HEK293 (cell line): ENCODE results near the gene POFUT2.

Source experiments
- CTCF ChIA-PET: fragments of 350-600 bp; formaldehyde crosslinking; extraction: SDS; loops from one replicate; lab custom pipeline; 2021; ENCODE audit warnings: antibody characterized with exemption; lab: Yijun Ruan, JAX
- POLR2A ChIA-PET: fragments of 300-600 bp; formaldehyde crosslinking; extraction: SDS; loops from one replicate; lab custom pipeline; 2020; ENCODE audit warnings: antibody characterized with exemption, inconsistent platforms; lab: Yijun Ruan, JAX
- H3K27ac ChIP-seq: fragments of 200-500 bp; sonication (Bioruptor generic); 2 replicates; pipeline ENCODE4 v1.5.1; 2014; ENCODE audit warnings: low read depth, low read length, control low read depth, inconsistent platforms; ENCODE audit errors: extremely low read depth
- H3K36me3 ChIP-seq, 2 experiments: fragments of 200-500 bp in 1 of 2; sonication (Bioruptor generic) in 1 of 2; 1 replicate in 1 of 2; 2 replicates in 1 of 2; pipeline ENCODE4 v1.5.1; 2014 to 2017; ENCODE audit warnings: inconsistent platforms in 2 of 2, low read length in 2 of 2; ENCODE audit not compliant: control insufficient read depth in 2 of 2, insufficient read depth in 1 of 2
- H3K4me1 ChIP-seq: fragments of 200-500 bp; sonication (Bioruptor generic); 2 replicates; pipeline ENCODE4 v1.5.1; 2014; ENCODE audit warnings: mild to moderate bottlenecking, low read length, inconsistent platforms; ENCODE audit not compliant: control insufficient read depth, insufficient read depth
- H3K4me3 ChIP-seq: 2 replicates; pipeline ENCODE4 v1.5.1; 2011; ENCODE audit warnings: low read depth, mild to moderate bottlenecking, control low read depth, low read length, moderate library complexity
- H3K9me3 ChIP-seq: fragments of 200-500 bp; sonication (Bioruptor generic); 2 replicates; pipeline ENCODE4 v1.5.1; 2014; ENCODE audit warnings: low read depth, low read length, inconsistent platforms; ENCODE audit not compliant: control insufficient read depth, insufficient read depth
- KLF1 ChIP-seq: fragments of 450-650 bp; formaldehyde crosslinking; IDR thresholded peaks from 2 replicates; pipeline ENCODE4 v1.5.1; 2016; ENCODE audit warnings: missing biosample characterization, missing genetic modification characterization
- KLF9 ChIP-seq: fragments of 450-650 bp; formaldehyde crosslinking; IDR thresholded peaks from 2 replicates; pipeline ENCODE4 v1.5.1; 2016; ENCODE audit warnings: missing biosample characterization, missing genetic modification characterization, low read depth
- PRDM4 ChIP-seq: fragments of 450-650 bp; formaldehyde crosslinking; IDR thresholded peaks from 2 replicates; pipeline ENCODE4 v1.5.1; 2017; ENCODE audit warnings: missing biosample characterization, missing genetic modification characterization
- ZBTB20 ChIP-seq: fragments of 450-650 bp; formaldehyde crosslinking; IDR thresholded peaks from 2 replicates; pipeline ENCODE4 v1.5.1; 2016; ENCODE audit warnings: missing biosample characterization, missing genetic modification characterization
- ZFP3 ChIP-seq: fragments of 450-650 bp; formaldehyde crosslinking; IDR thresholded peaks from 2 replicates; pipeline ENCODE4 v1.5.1; 2016; ENCODE audit warnings: low read depth, missing biosample characterization, missing genetic modification characterization
- ZFP69B ChIP-seq: fragments of 450-650 bp; formaldehyde crosslinking; IDR thresholded peaks from 2 replicates; pipeline ENCODE4 v1.5.1; 2016; ENCODE audit warnings: missing biosample characterization, missing genetic modification characterization
- ZIC2 ChIP-seq: fragments of 450-650 bp; formaldehyde crosslinking; IDR thresholded peaks from 2 replicates; pipeline ENCODE4 v1.5.1; 2016; ENCODE audit warnings: missing biosample characterization, missing genetic modification characterization
- ZNF155 ChIP-seq: fragments of 450-650 bp; formaldehyde crosslinking; IDR thresholded peaks from 2 replicates; pipeline ENCODE4 v1.5.1; 2016; ENCODE audit warnings: missing biosample characterization, missing genetic modification characterization
- ZNF211 ChIP-seq: fragments of 450-650 bp; formaldehyde crosslinking; IDR thresholded peaks from 2 replicates; pipeline ENCODE4 v1.5.1; 2016; ENCODE audit warnings: low read depth, missing biosample characterization, missing genetic modification characterization
- ZNF341 ChIP-seq: fragments of 450-650 bp; formaldehyde crosslinking; IDR thresholded peaks from 2 replicates; pipeline ENCODE4; 2016; ENCODE audit warnings: low read depth, missing biosample characterization, missing genetic modification characterization
- ZNF473 ChIP-seq: fragments of 450-650 bp; formaldehyde crosslinking; IDR thresholded peaks from 2 replicates; pipeline ENCODE4 v1.5.1; 2017; ENCODE audit warnings: missing biosample characterization, missing genetic modification characterization
- ZNF571 ChIP-seq: fragments of 450-650 bp; formaldehyde crosslinking; IDR thresholded peaks from 2 replicates; pipeline ENCODE4 v1.5.0; 2017; ENCODE audit warnings: missing biosample characterization, missing genetic modification characterization
- ZNF629 ChIP-seq: fragments of 450-650 bp; formaldehyde crosslinking; IDR thresholded peaks from 2 replicates; pipeline ENCODE4 v1.5.1; 2017; ENCODE audit warnings: missing biosample characterization, missing genetic modification characterization
- TF ChIP-seq, protein P1 (sequence below): fragments of 450-650 bp; formaldehyde crosslinking; conservative IDR thresholded peaks from 2 replicates; pipeline ENCODE4 v1.5.1; 2016; ENCODE audit warnings: low read depth, missing biosample characterization, missing genetic modification characterization
- TF ChIP-seq, protein P2 (sequence below): fragments of 450-650 bp; formaldehyde crosslinking; IDR thresholded peaks from 2 replicates; pipeline ENCODE4 v1.5.1; 2016; ENCODE audit warnings: missing biosample characterization, missing genetic modification characterization
- TF ChIP-seq, protein P3 (sequence below): fragments of 450-650 bp; formaldehyde crosslinking; IDR thresholded peaks from 2 replicates; pipeline ENCODE4 v1.5.1; 2017; ENCODE audit warnings: missing biosample characterization, missing genetic modification characterization
- TF ChIP-seq, protein P4 (sequence below): fragments of 450-650 bp; formaldehyde crosslinking; IDR thresholded peaks from 2 replicates; pipeline ENCODE4 v1.5.1; 2016; ENCODE audit warnings: missing biosample characterization, missing genetic modification characterization
- TF ChIP-seq, protein P5 (sequence below): fragments of 450-650 bp; formaldehyde crosslinking; IDR thresholded peaks from 2 replicates; pipeline ENCODE4 v1.5.1; 2017; ENCODE audit warnings: missing biosample characterization, mild to moderate bottlenecking, missing genetic modification characterization, moderate library complexity

Gene POFUT2

GRCh38 chr21:45330075-45330781, 42.5 kb upstream of the POFUT2 start (continued):
- TF ChIP-seq, protein P1, sequence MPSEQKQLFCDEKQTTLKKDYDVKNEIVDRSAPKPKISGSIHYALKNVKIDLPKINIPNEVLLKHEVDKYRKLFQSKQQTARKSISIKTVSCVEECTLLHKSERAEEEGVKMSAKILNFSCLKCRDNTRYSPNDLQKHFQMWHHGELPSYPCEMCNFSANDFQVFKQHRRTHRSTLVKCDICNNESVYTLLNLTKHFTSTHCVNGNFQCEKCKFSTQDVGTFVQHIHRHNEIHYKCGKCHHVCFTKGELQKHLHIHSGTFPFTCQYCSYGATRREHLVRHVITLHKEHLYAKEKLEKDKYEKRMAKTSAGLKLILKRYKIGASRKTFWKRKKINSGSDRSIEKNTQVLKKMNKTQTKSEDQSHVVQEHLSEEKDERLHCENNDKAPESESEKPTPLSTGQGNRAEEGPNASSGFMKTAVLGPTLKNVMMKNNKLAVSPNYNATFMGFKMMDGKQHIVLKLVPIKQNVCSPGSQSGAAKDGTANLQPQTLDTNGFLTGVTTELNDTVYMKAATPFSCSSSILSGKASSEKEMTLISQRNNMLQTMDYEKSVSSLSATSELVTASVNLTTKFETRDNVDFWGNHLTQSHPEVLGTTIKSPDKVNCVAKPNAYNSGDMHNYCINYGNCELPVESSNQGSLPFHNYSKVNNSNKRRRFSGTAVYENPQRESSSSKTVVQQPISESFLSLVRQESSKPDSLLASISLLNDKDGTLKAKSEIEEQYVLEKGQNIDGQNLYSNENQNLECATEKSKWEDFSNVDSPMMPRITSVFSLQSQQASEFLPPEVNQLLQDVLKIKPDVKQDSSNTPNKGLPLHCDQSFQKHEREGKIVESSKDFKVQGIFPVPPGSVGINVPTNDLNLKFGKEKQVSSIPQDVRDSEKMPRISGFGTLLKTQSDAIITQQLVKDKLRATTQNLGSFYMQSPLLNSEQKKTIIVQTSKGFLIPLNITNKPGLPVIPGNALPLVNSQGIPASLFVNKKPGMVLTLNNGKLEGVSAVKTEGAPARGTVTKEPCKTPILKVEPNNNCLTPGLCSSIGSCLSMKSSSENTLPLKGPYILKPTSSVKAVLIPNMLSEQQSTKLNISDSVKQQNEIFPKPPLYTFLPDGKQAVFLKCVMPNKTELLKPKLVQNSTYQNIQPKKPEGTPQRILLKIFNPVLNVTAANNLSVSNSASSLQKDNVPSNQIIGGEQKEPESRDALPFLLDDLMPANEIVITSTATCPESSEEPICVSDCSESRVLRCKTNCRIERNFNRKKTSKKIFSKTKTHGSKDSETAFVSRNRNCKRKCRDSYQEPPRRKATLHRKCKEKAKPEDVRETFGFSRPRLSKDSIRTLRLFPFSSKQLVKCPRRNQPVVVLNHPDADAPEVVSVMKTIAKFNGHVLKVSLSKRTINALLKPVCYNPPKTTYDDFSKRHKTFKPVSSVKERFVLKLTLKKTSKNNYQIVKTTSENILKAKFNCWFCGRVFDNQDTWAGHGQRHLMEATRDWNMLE (tag by site-specific recombination): peak; percentile 11; the same call in 1 of the 2 replicates
- TF ChIP-seq ZFP3 (tag by site-specific recombination) (no peak), ZNF341 (no peak), ZNF473 (tag by site-specific recombination) (no peak), ZNF629 (tag by site-specific recombination) (peak; percentile 79), ZNF211 (tag by site-specific recombination) (no peak), KLF9 (no peak), PRDM4 (tag by site-specific recombination) (no peak)
- TF ChIP-seq, protein P2, sequence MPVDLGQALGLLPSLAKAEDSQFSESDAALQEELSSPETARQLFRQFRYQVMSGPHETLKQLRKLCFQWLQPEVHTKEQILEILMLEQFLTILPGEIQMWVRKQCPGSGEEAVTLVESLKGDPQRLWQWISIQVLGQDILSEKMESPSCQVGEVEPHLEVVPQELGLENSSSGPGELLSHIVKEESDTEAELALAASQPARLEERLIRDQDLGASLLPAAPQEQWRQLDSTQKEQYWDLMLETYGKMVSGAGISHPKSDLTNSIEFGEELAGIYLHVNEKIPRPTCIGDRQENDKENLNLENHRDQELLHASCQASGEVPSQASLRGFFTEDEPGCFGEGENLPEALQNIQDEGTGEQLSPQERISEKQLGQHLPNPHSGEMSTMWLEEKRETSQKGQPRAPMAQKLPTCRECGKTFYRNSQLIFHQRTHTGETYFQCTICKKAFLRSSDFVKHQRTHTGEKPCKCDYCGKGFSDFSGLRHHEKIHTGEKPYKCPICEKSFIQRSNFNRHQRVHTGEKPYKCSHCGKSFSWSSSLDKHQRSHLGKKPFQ (tag by site-specific recombination): no peak
- TF ChIP-seq, protein P3, sequence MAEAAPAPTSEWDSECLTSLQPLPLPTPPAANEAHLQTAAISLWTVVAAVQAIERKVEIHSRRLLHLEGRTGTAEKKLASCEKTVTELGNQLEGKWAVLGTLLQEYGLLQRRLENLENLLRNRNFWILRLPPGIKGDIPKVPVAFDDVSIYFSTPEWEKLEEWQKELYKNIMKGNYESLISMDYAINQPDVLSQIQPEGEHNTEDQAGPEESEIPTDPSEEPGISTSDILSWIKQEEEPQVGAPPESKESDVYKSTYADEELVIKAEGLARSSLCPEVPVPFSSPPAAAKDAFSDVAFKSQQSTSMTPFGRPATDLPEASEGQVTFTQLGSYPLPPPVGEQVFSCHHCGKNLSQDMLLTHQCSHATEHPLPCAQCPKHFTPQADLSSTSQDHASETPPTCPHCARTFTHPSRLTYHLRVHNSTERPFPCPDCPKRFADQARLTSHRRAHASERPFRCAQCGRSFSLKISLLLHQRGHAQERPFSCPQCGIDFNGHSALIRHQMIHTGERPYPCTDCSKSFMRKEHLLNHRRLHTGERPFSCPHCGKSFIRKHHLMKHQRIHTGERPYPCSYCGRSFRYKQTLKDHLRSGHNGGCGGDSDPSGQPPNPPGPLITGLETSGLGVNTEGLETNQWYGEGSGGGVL (tag by site-specific recombination): peak; percentile 29; the same call in 1 of the 2 replicates

- ChIA-PET CTCF (interaction anchor here (0.6 to 3.2 kb wide), 5 partner anchors 13 to 192 kb away, joined by 3 to 18 read pairs (median 3); no protein-coding TSS in a partner anchor), POLR2A (interaction anchor here (0.5 to 1.5 kb wide), 4 partner anchors 20 to 274 kb away, joined by 3 to 7 read pairs (median 4); partner anchors contain the start of gene POFUT2)
- Histone ChIP-seq H3K27ac (no peak overlapping the region), H3K9me3 (no peaks in the 10 kb centered on the region), H3K4me1 (peaks cover 4% of the 10 kb centered on the region; the same call in 1 of the 2 replicates), H3K4me3 (no peak overlapping the region), H3K36me3 (no peaks in the 10 kb centered on the region)
- no peak for TF ChIP-seq ZNF155 (tag by site-specific recombination)
- TF ChIP-seq ZIC2 (tag by site-specific recombination): no peak
- peak; percentile 59 for TF ChIP-seq KLF1
- no peak for TF ChIP-seq ZFP69B
- no peak for TF ChIP-seq ZNF211 (tag by site-specific recombination)
- no peak for TF ChIP-seq ZNF571 (tag by site-specific recombination)
- TF ChIP-seq, protein P4, sequence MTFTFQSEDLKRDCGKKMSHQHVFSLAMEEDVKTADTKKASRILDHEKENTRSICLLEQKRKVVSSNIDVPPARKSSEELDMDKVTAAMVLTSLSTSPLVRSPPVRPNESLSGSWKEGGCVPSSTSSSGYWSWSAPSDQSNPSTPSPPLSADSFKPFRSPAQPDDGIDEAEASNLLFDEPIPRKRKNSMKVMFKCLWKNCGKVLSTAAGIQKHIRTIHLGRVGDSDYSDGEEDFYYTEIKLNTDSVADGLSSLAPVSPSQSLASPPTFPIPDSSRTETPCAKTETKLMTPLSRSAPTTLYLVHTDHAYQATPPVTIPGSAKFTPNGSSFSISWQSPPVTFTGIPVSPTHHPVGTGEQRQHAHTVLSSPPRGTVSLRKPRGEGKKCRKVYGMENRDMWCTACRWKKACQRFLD (tag by site-specific recombination): no peak
- TF ChIP-seq, protein P5, sequence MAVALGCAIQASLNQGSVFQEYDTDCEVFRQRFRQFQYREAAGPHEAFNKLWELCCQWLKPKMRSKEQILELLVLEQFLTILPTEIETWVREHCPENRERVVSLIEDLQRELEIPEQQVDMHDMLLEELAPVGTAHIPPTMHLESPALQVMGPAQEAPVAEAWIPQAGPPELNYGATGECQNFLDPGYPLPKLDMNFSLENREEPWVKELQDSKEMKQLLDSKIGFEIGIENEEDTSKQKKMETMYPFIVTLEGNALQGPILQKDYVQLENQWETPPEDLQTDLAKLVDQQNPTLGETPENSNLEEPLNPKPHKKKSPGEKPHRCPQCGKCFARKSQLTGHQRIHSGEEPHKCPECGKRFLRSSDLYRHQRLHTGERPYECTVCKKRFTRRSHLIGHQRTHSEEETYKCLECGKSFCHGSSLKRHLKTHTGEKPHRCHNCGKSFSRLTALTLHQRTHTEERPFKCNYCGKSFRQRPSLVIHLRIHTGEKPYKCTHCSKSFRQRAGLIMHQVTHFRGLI: no peak
- no peak for TF ChIP-seq ZBTB20
- TF ChIP-seq ZNF341: peak; percentile 27; the same call in 1 of the 2 replicates
Observed at GRCh38 chr21:45329261-45330074, 41.8 kb upstream of the POFUT2 start.
